Stimulated activated CD4-positive, alpha-beta T cell treated with anti-CD3 and anti-CD28 coated beads, Interleukin-1b, Interleukin-23, amount 100 ng/mL, for 1 hour (primary cell): ENCODE results near the gene ALG1L2.
"Not testable (repeated sequence)": the region's sequence is repeated elsewhere in the genome, so short reads cannot be mapped to it uniquely, and the experiment has no call there.

Experiments
- DNase-seq, 2 donors: peaks; one replicate each; pipeline ENCODE4 v3.0.0-alpha.2; 2020; ENCODE audit warnings: low read depth in 2 of 2

Gene ALG1L2

DNA sequence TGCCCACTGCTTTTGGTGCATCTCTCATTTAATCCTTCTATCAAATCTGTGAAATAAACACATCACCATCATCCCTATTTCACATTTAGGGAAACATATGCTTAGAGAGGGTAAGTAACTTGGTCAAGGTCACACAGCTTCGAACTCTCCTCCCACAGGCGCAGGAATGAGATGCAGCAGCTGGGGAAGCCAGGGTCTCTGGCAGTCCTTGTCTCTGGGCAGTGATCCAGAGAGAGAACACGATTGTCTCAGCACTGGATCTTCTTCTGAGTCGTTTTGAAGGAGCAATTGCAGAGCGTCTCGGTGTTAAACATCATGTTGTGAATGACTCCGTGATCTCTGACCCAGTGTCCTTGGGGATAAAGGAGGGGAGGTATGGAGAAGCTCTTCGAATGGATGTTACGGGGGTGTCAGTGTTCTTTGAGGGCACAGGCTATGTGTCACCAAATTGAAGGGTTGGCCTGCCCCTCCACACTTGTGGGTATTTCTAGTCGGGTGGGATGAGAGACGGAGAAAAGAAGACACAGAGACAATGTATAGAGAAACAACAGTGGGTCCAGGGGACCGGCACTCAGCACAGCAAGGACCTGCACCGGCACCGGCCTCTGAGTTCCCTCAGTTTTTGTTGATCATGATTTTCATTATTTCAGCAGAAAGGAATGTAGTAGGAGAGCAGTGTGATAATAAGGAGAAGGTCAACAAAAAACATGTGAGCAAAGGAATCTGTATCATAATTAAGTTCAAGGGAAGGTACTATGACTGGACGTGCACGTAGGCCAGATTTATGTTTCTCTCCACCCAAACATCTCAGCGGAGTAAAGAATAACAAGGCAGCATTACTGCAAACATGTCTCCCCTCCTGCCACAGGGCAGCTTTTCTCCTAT, 41.5 kb downstream of the ALG1L2 start:
- not testable (repeated sequence) for DNase-seq

DNA sequence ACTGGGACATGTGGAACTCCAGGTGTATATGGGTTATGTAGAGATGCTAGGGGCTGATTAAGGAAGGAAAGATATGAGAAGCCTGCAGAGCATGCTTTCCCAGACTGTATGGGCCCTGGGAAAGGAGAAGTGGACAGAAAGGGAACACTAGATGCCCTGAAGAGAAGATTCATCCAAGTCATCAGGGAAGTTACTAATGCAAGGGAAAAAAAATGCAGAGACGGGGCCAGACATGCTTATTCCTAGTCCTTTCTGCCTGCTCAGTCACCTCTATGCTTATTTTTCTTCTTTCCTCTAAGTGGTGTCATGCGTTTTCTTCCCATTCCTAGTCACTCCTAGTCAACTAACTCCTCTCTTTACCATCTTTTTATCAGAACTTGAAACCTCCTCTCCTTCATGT, 43.8 kb downstream of the ALG1L2 start:
- not testable (repeated sequence) for DNase-seq

DNA sequence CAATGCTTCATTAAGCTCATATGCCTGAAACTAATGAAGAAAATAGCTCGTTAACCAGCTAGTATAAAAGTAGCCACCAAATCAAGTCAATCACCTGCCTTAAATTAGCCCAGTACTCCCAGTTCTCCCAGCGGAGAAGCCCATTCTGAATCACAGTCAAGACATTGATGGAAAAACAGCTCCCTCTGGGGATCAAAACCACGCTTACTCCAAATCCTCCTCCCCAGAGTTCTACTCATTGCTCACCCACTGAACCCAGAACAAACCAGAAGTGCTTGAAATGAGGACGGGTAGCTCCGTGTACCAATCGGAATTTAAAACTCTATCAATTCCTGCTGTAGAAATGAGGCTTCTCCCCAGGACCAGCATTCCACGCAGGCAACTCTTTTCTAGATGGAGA, 54.7 kb downstream of the ALG1L2 start:
- not testable (repeated sequence) for DNase-seq

DNA sequence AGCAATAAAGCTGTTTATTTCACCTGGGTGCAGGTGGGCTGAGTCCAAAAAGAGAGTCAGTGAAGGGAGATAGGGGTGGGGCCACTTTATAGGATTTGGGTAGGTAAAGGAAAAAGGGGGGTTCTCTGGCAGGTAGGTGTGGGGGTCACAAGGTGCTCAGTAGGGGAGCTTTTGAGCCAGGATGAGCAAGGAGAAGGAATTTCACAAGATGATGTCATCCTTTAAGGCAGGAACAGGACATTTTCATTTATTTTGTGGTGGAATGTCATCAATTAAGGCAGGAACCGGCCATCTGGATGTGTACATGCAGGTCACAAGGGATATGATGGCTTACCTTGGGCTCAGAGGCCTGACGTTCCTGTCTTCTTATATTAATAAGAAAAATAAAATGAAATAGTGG, 56.1 kb downstream of the ALG1L2 start:
- DNase-seq, result not testable (repeated sequence)

DNA sequence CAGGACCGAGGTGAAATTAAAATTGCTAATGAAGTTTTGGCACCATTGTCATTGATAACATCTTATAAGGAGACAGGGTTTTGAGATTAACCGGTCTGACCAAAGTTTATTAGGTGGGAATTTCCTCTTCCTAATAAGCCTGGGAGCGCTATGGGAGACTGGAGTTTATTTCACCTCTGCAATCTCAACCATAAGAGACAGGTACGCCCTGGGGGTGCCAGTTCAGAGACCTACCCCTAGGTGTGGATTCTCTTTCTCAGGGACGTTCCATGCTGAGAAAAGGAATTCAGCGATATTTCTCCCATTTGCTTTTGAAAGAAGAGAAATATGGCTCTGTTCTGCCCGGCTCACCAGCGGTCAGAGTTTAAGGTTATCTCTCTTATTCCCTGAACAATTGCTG, 57.4 kb downstream of the ALG1L2 start:
- not testable (repeated sequence) for DNase-seq

DNA sequence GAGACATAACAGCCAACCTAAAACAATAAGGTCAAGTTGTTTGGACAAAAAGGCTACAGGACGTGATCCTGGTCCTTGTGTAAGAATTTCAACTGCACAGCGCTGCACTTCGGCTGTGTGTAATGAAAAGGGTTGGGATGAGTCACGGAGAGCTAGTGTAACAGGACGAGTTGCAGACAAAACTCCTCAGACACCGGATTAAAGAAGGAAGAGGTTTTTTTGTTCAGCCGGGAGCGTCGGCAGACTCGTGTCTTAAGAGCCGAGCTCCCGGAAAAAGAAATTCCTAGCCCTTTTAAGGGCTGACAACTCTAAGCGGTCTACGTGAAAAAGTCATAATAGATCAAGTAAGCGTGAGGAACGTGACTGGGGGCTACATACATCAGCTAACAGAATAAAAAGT, 59.1 kb downstream of the ALG1L2 start:
- DNase-seq, result not testable (repeated sequence)

DNA sequence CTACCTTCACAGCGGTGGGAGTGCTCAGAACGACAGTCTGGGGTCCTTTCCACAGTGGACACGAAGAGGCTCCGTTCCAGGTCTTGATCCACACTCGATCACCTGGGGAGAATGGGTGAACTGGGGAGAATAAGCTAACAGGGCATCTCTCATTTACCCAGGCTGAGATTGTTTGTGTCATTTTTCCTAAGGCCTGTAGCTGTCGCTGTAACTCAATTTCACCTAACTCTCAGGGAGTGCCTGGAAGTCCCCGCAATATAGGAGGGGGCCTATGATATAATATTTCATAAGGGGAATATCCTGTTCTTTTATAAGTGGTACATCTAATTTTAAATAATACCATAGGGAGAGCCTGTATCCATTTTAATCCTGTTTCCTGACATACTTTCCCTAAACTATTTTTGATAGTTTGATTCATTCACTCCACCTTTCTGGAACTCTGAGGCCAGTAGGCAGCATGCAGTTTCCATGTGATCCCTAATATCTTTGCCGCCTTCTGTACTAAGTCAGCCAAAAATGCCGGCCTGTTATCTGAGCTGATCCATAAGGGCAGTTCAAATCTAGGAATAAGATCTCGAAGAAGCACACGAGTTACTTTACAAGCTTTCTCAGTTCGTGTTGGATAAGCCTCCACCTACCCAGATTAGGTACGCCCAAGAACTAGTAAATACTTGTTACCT, 62.2 kb downstream of the ALG1L2 start:
- not testable (repeated sequence) for DNase-seq

DNA sequence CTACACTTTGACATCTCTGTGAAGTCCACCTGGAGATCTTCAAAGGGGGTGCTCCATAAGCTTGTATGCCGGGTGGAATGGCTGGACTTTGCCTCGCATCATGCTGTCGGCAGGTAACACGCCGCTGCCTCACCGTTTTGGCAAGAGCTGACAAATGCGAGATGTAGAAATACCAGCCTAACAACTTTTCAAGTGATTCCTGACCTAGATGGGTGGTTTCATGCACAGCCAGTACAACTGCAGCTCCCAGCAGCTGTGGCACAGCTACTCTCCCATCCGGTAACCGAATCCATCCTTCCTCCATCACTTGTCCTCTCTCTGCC, 62.7 kb downstream of the ALG1L2 start:
- DNase-seq, result not testable (repeated sequence)

DNA sequence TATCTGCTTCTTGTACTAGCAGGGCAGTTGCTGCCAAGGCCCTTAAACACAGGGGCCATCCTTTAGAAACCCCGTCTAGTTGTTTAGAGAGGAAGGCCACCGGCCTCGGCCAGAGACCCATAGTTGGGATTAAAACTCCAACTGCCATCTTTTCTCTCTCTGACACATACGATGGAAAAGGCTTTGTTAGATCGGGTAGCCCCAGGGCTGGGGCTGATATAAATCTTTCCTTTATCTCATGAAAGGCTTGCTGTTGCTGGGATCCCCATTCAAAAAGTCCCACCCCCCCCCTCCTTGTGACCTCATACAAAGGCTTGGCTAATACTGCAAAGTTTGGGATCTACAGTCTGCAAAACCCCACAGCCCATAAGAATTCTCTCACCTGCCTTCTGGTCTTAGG, 63.8 kb downstream of the ALG1L2 start:
- not testable (repeated sequence) for DNase-seq

DNA sequence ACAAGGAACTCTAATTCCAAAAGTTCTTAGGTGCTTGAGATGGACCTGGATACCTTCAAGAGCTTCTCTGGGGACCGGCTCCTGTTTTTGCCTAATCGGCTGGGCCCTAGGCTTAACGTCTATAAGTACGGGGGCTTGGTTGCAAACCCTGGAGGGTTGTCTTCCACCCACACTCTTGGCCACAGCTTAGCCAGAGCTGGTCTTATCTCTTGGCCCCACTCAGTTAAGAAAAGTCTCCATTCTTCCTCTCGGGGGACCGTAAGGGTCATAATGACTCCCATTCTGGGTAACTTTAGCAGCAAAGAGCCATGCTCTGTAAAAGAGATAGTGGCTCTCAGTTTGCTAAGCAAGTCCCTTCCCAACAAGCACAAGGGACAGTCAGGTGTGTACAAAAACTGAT, 64.8 kb downstream of the ALG1L2 start:
- DNase-seq, result not testable (repeated sequence)
